GM12892 (cell line): ENCODE results near the gene LIF.

Source experiments
- POLR2A ChIP-seq: IDR thresholded peaks from 2 replicates; pipeline ENCODE4 v1.6.1; 2011; ENCODE audit warnings: low read depth, low read length, control low read depth
- POLR2AphosphoS5 ChIP-seq: IDR thresholded peaks from 2 replicates; pipeline ENCODE4 v1.6.1; 2011; ENCODE audit warnings: low read depth, low read length, control low read depth
- TAF1 ChIP-seq: IDR thresholded peaks from 2 replicates; pipeline ENCODE4 v1.6.1; 2011; ENCODE audit warnings: low read depth, mild to moderate bottlenecking, control low read depth, low read length, borderline replicate concordance

GRCh38 chr22:30286331-30286730 is 39.8 kb upstream of the LIF start:
- TF ChIP-seq POLR2A (no peak), POLR2AphosphoS5 (no peak), TAF1 (no peak)
